Ishikawa (cell line): ENCODE measurements around the gene ROPN1L.

Experiments
- CEBPB ChIP-seq: IDR thresholded peaks from 2 replicates; pipeline ENCODE4 v1.6.1; 2012
- CREB1 ChIP-seq: IDR thresholded peaks from 2 replicates; pipeline ENCODE4 v1.6.1; 2012; ENCODE audit warnings: low read depth
- EP300 ChIP-seq: IDR thresholded peaks from 2 replicates; pipeline ENCODE4 v1.6.1; 2012; ENCODE audit warnings: borderline replicate concordance
- NFIC ChIP-seq: IDR thresholded peaks from 2 replicates; pipeline ENCODE4 v1.6.1; 2012
- TEAD4 ChIP-seq: IDR thresholded peaks from 2 replicates; pipeline ENCODE4 v1.6.1; 2012
- TF ChIP-seq, protein P1 (sequence below): IDR thresholded peaks from 2 replicates; pipeline ENCODE4 v1.6.1; 2012; ENCODE audit warnings: low read depth, mild to moderate bottlenecking

GRCh38 chr5:10486511-10487344 is 45.0 kb downstream of the ROPN1L start:
- TF ChIP-seq, protein P1, sequence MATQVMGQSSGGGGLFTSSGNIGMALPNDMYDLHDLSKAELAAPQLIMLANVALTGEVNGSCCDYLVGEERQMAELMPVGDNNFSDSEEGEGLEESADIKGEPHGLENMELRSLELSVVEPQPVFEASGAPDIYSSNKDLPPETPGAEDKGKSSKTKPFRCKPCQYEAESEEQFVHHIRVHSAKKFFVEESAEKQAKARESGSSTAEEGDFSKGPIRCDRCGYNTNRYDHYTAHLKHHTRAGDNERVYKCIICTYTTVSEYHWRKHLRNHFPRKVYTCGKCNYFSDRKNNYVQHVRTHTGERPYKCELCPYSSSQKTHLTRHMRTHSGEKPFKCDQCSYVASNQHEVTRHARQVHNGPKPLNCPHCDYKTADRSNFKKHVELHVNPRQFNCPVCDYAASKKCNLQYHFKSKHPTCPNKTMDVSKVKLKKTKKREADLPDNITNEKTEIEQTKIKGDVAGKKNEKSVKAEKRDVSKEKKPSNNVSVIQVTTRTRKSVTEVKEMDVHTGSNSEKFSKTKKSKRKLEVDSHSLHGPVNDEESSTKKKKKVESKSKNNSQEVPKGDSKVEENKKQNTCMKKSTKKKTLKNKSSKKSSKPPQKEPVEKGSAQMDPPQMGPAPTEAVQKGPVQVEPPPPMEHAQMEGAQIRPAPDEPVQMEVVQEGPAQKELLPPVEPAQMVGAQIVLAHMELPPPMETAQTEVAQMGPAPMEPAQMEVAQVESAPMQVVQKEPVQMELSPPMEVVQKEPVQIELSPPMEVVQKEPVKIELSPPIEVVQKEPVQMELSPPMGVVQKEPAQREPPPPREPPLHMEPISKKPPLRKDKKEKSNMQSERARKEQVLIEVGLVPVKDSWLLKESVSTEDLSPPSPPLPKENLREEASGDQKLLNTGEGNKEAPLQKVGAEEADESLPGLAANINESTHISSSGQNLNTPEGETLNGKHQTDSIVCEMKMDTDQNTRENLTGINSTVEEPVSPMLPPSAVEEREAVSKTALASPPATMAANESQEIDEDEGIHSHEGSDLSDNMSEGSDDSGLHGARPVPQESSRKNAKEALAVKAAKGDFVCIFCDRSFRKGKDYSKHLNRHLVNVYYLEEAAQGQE, result no peak
- TF ChIP-seq CEBPB (no peak), CREB1 (no peak), EP300 (no peak), TEAD4 (no peak), NFIC (no peak)
